K562 (cell line): ENCODE measurements around the gene KRAS. TPM values are rescaled to one million over a fixed set of nuclear protein-coding genes. Genes with fewer than 3 reads are reported as not detected.

Experiments
- ATAC-seq: fragments of 200-7000 bp; cut with Tn5 transposase; 3 replicates; pipeline ENCODE4 v1.9.1; 2020; ENCODE audit warnings: moderate library complexity
- BruUV-seq: library from RNA; stranded (reverse); fragments of 400-500 nt; replicated peaks from 2 replicates; lab custom pipeline; 2021; lab: Mats Ljungman, UMichigan
- CTCF ChIA-PET: fragments of 300-600 bp; formaldehyde crosslinking; extraction: SDS; loops from one replicate; lab custom pipeline; 2021; ENCODE audit warnings: low intra/inter-chr PET ratio; lab: Yijun Ruan, JAX
- POLR2A ChIA-PET: fragments of 300-600, 350-650 bp; sonication (Branson Sonifier 250); formaldehyde crosslinking; extraction: SDS; loops from one replicate; lab custom pipeline; 2021; ENCODE audit warnings: antibody characterized with exemption, inconsistent platforms; lab: Yijun Ruan, JAX
- DNase-seq, 4 experiments: peaks; one replicate each; pipeline versions ENCODE4 v3.0.0 to v3.0.0-alpha.2; 2011 to 2018; ENCODE audit warnings: low spot score in 3 of 4, mixed read lengths in 3 of 4; ENCODE audit errors: extremely low read depth in 1 of 4
- FAIRE-seq: peaks from 2 replicates; lab custom pipeline; 2011; peaks lifted over from hg19 to GRCh38; lab: Jason Lieb, UNC
- H2AFZ ChIP-seq: 2 replicates; pipeline ENCODE4 v1.6.0; 2011; ENCODE audit warnings: low read depth, low read length, control low read depth, inconsistent platforms
- H3K27ac ChIP-seq: fragments of 200-600 bp; 3 replicates; pipeline ENCODE4 v1.8.0; 2011; ENCODE audit warnings: low read depth, mild to moderate bottlenecking, control low read depth, inconsistent platforms, low read length, moderate library complexity, mixed read lengths; ENCODE audit errors: extremely low read depth
- H3K27me3 ChIP-seq, 2 experiments: fragments of 300-600 bp in 1 of 2; 2 replicates in 1 of 2; 3 replicates in 1 of 2; pipeline versions ENCODE4 v1.6.0 to v1.8.0; 2011; ENCODE audit warnings: inconsistent platforms in 2 of 2, low read length in 2 of 2, mild to moderate bottlenecking in 1 of 2, mixed read lengths in 1 of 2, moderate library complexity in 1 of 2; ENCODE audit not compliant: control insufficient read depth in 2 of 2, insufficient read depth in 2 of 2
- H3K36me3 ChIP-seq: fragments of 300-600 bp; 3 replicates; pipeline ENCODE4 v1.8.0; 2011; ENCODE audit warnings: mild to moderate bottlenecking, low read length, inconsistent platforms; ENCODE audit not compliant: control insufficient read depth, insufficient read depth
- H3K4me1 ChIP-seq, 2 experiments: fragments of 200-600 bp in 1 of 2; replicated peaks in 1 of 2; 2 replicates in 1 of 2; 3 replicates in 1 of 2; pipeline versions ENCODE4 v1.5.1 to v1.8.0; 2011; ENCODE audit warnings: inconsistent platforms in 2 of 2, low read length in 2 of 2, mild to moderate bottlenecking in 1 of 2, mixed read lengths in 1 of 2, moderate library complexity in 1 of 2; ENCODE audit not compliant: control insufficient read depth in 2 of 2, insufficient read depth in 2 of 2
- H3K4me2 ChIP-seq: 2 replicates; pipeline ENCODE4 v1.6.1; 2011; ENCODE audit warnings: low read length, control low read depth, inconsistent platforms, mixed read lengths; ENCODE audit not compliant: insufficient read depth
- H3K4me3 ChIP-seq: fragments of 200-600 bp; sonication (generic), shearing (Covaris generic); 2 replicates; pipeline ENCODE4 v1.5.1; 2016; ENCODE audit warnings: control low read depth, inconsistent platforms
- H3K79me2 ChIP-seq: fragments of 200-600 bp; 3 replicates; pipeline ENCODE4 v1.8.0; 2011; ENCODE audit warnings: low read length, inconsistent platforms; ENCODE audit not compliant: control insufficient read depth, insufficient read depth
- H3K9ac ChIP-seq, 2 experiments: 2 replicates each; pipeline versions ENCODE4 v1.6.0 to v1.6.1; 2011; ENCODE audit warnings: low read depth in 2 of 2, low read length in 2 of 2, control low read depth in 1 of 2, inconsistent platforms in 1 of 2, mild to moderate bottlenecking in 1 of 2, mixed read lengths in 1 of 2; ENCODE audit not compliant: insufficient read depth in 1 of 2
- H3K9me1 ChIP-seq: one replicate; pipeline ENCODE4 v1.6.0; 2011; ENCODE audit warnings: inconsistent platforms, mild to moderate bottlenecking, low read length, moderate library complexity; ENCODE audit not compliant: control insufficient read depth, insufficient read depth
- H3K9me3 ChIP-seq: replicated peaks from 2 replicates; pipeline ENCODE4 v1.5.1; 2011; ENCODE audit warnings: low read depth, low read length, inconsistent platforms; ENCODE audit not compliant: control insufficient read depth, insufficient read depth
- H4K20me1 ChIP-seq: replicated peaks from 2 replicates; pipeline ENCODE4 v1.6.1; 2011; ENCODE audit warnings: low read length, inconsistent platforms, mixed read lengths; ENCODE audit not compliant: control insufficient read depth, insufficient read depth
- NCOA6 ChIP-seq: fragments of 450-650 bp; IDR thresholded peaks from 2 replicates; pipeline ENCODE4 v1.6.1; 2017; ENCODE audit warnings: mild to moderate bottlenecking
- POLR2G ChIP-seq: fragments of 200-400 bp; formaldehyde crosslinking; IDR thresholded peaks from 2 replicates; pipeline ENCODE4 v1.6.1; 2017; ENCODE audit warnings: low read depth, mild to moderate bottlenecking, antibody characterized with exemption, low read length, moderate library complexity
- PRMT5 ChIP-seq: sonication (generic); formaldehyde crosslinking; IDR thresholded peaks from 2 replicates; pipeline ENCODE4 v1.5.0; 2020; ENCODE audit warnings: missing genetic modification reagents
- RBM22 ChIP-seq: fragments of 200-400 bp; formaldehyde crosslinking; IDR thresholded peaks from 2 replicates; pipeline ENCODE4 v1.6.1; 2018; ENCODE audit warnings: low read length, low read depth; ENCODE audit not compliant: poor library complexity, severe bottlenecking
- SIRT6 ChIP-seq: IDR thresholded peaks from one replicate; pipeline ENCODE4 v1.6.1; 2012; ENCODE audit warnings: low read depth, mild to moderate bottlenecking, control low read depth, inconsistent platforms, low read length, moderate library complexity
- SMC3 ChIP-seq: conservative IDR thresholded peaks from 2 replicates; pipeline ENCODE4 v1.6.1; 2011; ENCODE audit warnings: low read depth, low read length, improper control_type of control experiment; ENCODE audit not compliant: insufficient read depth
- STAT5A ChIP-seq: IDR thresholded peaks from 2 replicates; pipeline ENCODE4 v1.6.1; 2012; ENCODE audit warnings: low read length, inconsistent platforms, borderline replicate concordance
- ZKSCAN8 ChIP-seq: fragments of 200-800 bp; sonication (Bioruptor generic); IDR thresholded peaks from 2 replicates; pipeline ENCODE4 v1.6.1; 2016; ENCODE audit warnings: missing genetic modification characterization, missing compliant biosample characterization
- ZNF316 ChIP-seq: fragments of 450-650 bp; IDR thresholded peaks from 2 replicates; pipeline ENCODE4 v1.6.1; 2016
- ZNF436 ChIP-seq: fragments of 250-450, 450-650 bp; sonication (Bioruptor Pico); formaldehyde crosslinking; IDR thresholded peaks from 2 replicates; pipeline ENCODE4 v1.7.0; 2020; ENCODE audit warnings: mild to moderate bottlenecking
- ZNF586 ChIP-seq: fragments of 450-650 bp; formaldehyde crosslinking; conservative IDR thresholded peaks from 2 replicates; pipeline ENCODE4 v1.4.0; 2020; ENCODE audit warnings: mild to moderate bottlenecking, moderate library complexity
- WGBS: fragments of 100-300 bp; shearing (Covaris generic); methylation state at CpG from one replicate; pipeline ENCODE4 v1.1.6; 2016; ENCODE audit warnings: low coverage, mixed read lengths; ENCODE audit not compliant: insufficient coverage; ENCODE audit errors: missing lambda C conversion rate; 5-methylcytosine and 5-hydroxymethylcytosine counted together
- in situ Hi-C: fragments of 300-500 bp; cut with MboI; formaldehyde crosslinking; loops from 4 replicates; pipeline ENCODE4 v1.15.0; 2018; ENCODE audit warnings: inconsistent platforms, mixed read lengths
- intact Hi-C: fragments of 100-400 bp; cut with micrococcal nuclease; formaldehyde crosslinking; loops from 2 replicates; pipeline ENCODE4 v1.14.2; 2022
- polyA plus RNA-seq, 8 experiments: library from polyadenylated mRNA; depleted of rRNA in 4 of 8; stranded (reverse) in 5 of 8; unstranded in 3 of 8; fragments of >200 nt; fragmentation: Nextera tagmentation in 2 of 8; fragmentation: Illumina TruSeq in 1 of 8; extraction: Ambion mirVana in 2 of 8; extraction: Trizol in 1 of 8; gene quantifications; 2 replicates each; pipeline versions ENCODE4 v1.2.1 to v1.2.3, GENCODE V29; 2011 to 2014; ENCODE audit warnings: inconsistent platforms in 1 of 8, missing spikeins in 1 of 8
- total RNA-seq, 7 experiments: library from RNA; depleted of rRNA in 6 of 7; stranded (reverse); fragments of >200 nt in 6 of 7; fragmentation: Illumina TruSeq in 2 of 7; extraction: Trizol in 2 of 7; gene quantifications; 2 replicates each; pipeline versions ENCODE4 v1.2.1 to v1.2.3, GENCODE V29; 2011 to 2021; ENCODE audit warnings: low replicate concordance in 1 of 7
- TF ChIP-seq, protein P1 (sequence below): IDR thresholded peaks from 3 replicates; pipeline ENCODE4 v1.6.1; 2011; ENCODE audit warnings: borderline replicate concordance, mild to moderate bottlenecking; ENCODE audit not compliant: insufficient read length, insufficient read depth
- TF ChIP-seq, protein P2 (sequence below): fragments of 250-450 bp; sonication (Bioruptor Pico); IDR thresholded peaks from 2 replicates; pipeline ENCODE4 v1.5.0; 2022; ENCODE audit warnings: mild to moderate bottlenecking

KRAS gene
- total and polyA plus RNA-seq, 9 of the 15 experiments (the other 6 are each of a cell fraction or from before 2014, with no cell fraction given): 7.2 to 21.2 (median 12.7) TPM

DNA sequence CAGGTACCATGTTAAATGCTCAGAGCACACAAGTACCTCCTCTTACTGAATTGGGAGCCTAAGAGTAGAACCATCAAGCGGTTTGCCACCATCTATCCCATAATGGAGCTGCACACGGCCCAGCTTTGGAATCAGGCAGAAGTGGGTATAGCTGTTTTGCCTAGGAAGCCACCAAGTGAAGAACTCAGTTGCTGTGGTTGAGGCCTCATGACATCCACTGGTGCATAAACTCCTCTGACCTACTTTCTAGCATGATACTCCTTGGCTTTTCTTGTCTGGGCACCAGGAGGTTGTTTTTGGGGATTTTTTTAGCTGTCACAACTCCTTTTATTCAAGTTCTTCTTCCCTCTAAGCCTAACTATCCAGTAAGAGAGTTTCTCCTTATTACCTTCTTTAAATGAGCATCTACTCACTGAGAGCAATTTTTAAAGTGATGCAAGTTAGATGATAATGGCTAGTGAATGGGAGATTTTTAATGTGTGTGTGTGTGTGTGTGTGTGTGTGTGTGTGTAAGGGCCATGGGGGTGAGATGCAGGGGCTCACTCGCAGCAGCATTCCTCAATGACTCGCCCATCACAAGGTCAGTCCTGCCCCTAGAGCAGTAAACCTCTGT, 20.9 kb upstream of the KRAS start:
- Histone ChIP-seq H3K27me3 (no peaks in the 10 kb centered on the region), H3K4me3 (no peak overlapping the region)
- FAIRE-seq (no peak), ATAC-seq (no peak)
- intact Hi-C loops: no loop called here
- no peak for TF ChIP-seq RBM22
- no peak for TF ChIP-seq ZNF316
- no peak for TF ChIP-seq SIRT6
- no peak for TF ChIP-seq NCOA6
- no peak for TF ChIP-seq SMC3
- TF ChIP-seq ZNF436: no peak
- TF ChIP-seq, protein P1, sequence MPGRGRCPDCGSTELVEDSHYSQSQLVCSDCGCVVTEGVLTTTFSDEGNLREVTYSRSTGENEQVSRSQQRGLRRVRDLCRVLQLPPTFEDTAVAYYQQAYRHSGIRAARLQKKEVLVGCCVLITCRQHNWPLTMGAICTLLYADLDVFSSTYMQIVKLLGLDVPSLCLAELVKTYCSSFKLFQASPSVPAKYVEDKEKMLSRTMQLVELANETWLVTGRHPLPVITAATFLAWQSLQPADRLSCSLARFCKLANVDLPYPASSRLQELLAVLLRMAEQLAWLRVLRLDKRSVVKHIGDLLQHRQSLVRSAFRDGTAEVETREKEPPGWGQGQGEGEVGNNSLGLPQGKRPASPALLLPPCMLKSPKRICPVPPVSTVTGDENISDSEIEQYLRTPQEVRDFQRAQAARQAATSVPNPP: no peak
- TF ChIP-seq ZNF586 (CRISPR knock-in tag): no peak
- TF ChIP-seq STAT5A: no peak
- no peak for TF ChIP-seq ZKSCAN8 (CRISPR knock-in tag)
- TF ChIP-seq, protein P2, sequence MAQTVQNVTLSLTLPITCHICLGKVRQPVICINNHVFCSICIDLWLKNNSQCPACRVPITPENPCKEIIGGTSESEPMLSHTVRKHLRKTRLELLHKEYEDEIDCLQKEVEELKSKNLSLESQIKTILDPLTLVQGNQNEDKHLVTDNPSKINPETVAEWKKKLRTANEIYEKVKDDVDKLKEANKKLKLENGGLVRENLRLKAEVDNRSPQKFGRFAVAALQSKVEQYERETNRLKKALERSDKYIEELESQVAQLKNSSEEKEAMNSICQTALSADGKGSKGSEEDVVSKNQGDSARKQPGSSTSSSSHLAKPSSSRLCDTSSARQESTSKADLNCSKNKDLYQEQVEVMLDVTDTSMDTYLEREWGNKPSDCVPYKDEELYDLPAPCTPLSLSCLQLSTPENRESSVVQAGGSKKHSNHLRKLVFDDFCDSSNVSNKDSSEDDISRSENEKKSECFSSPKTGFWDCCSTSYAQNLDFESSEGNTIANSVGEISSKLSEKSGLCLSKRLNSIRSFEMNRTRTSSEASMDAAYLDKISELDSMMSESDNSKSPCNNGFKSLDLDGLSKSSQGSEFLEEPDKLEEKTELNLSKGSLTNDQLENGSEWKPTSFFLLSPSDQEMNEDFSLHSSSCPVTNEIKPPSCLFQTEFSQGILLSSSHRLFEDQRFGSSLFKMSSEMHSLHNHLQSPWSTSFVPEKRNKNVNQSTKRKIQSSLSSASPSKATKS (CRISPR knock-in tag): no peak
- no peak for TF ChIP-seq POLR2G
- no peak for TF ChIP-seq PRMT5 (CRISPR knock-in tag)
- TF ChIP-seq, all 486 proteins: peak for 0
- Histone ChIP-seq H3K4me2 (no peak overlapping the region), H3K27ac (no peak overlapping the region), H3K9me1 (no peaks in the 10 kb centered on the region), H3K79me2 (no peaks in the 10 kb centered on the region), H4K20me1 (no peaks in the 10 kb centered on the region), H3K9me3 (no peaks in the 10 kb centered on the region), H3K36me3 (no peaks in the 10 kb centered on the region), H3K4me1 (peaks cover 0 to 7% of the 10 kb centered on the region in 2 experiments; a peak in 4 of 5 replicates), H2AFZ (no peak overlapping the region), H3K9ac (no peak overlapping the region)
- no TSS peak for BruUV-seq
- DNase-seq: no peak
- WGBS: 23% methylated on average over 4 of the region's 4 CpGs
- CTCF ChIA-PET: no interaction called here
- POLR2A ChIA-PET: interaction anchor here (1.0 kb wide), 1 partner anchor 21 kb away, joined by 3 read pairs; the partner anchor contains the start of gene KRAS
- in situ Hi-C loops: no loop called here
